ENCODE results near the gene TRIM71. TPM values are rescaled to one million over a fixed set of nuclear protein-coding genes. Genes with fewer than 3 reads are reported as not detected.

The TRIM71 gene
- total RNA-seq, 1 experiment from 2014 or later: 0.18 TPM

- intact Hi-C loops (cut with micrococcal nuclease; ENCODE audit: unreplicated experiment) (no loop called here), in situ Hi-C loops (cut with HindIII; ENCODE audit: low pct_unique_long_range_greater_than_20kb, low sequenced_read_pairs) (no loop called here)
- Histone ChIP-seq H3K27ac (ENCODE audit: low read length) (no peak overlapping the region), H3K27me3 (ENCODE audit: control insufficient read depth, insufficient read depth, low read length) (no peaks in the 10 kb centered on the region), H3K4me1 (ENCODE audit: control insufficient read depth, insufficient read depth, low read length) (no peaks in the 10 kb centered on the region), H3K36me3 (ENCODE audit: control insufficient read depth, insufficient read depth, low read length) (no peaks in the 10 kb centered on the region), H3K9me3 (ENCODE audit: control insufficient read depth, insufficient read depth, low read depth, low read length) (no peaks in the 10 kb centered on the region), H3K4me3 (ENCODE audit: low read depth in 2 of 2, low read length in 2 of 2) (no peak overlapping the region)
- ChIA-PET CTCF (no interaction called here), POLR2A (interaction anchor here (0.7 kb wide), 1 partner anchor 8 kb away, joined by 5 read pairs; no protein-coding TSS in a partner anchor)
- TF ChIP-seq TCF7L2 (IDR thresholded peaks at IDR 0.05; ENCODE audit: low read depth, low read length): no peak
- TF ChIP-seq SIN3A (IDR thresholded peaks at IDR 0.05; ENCODE audit: borderline replicate concordance, insufficient read depth, low read depth, low read length): no peak
- no peak for TF ChIP-seq REST (IDR thresholded peaks at IDR 0.05; ENCODE audit: insufficient read depth in 1 of 2, low read depth in 2 of 2, low read length in 1 of 2)
- no peak for TF ChIP-seq CTCF (IDR thresholded peaks at IDR 0.05)
- no peak for TF ChIP-seq POLR2AphosphoS5 (IDR thresholded peaks at IDR 0.05; ENCODE audit: low read depth, low read length)
- DNase-seq (ENCODE audit: low read depth, low spot score) (no peak), ATAC-seq (no peak)
- BruUV-seq (replicated peaks): no TSS peak
Observed at GRCh38 chr3:32913790-32914446, 96.1 kb downstream of the TRIM71 start.

- no peak overlapping the region for H3K27ac ChIP-seq (ENCODE audit: low read length)
- H3K27me3 ChIP-seq (ENCODE audit: control insufficient read depth, insufficient read depth, low read length): no peaks in the 10 kb centered on the region
- no peak for TF ChIP-seq REST (IDR thresholded peaks at IDR 0.05; ENCODE audit: insufficient read depth in 1 of 2, low read depth in 2 of 2, low read length in 1 of 2)
- no peak for TF ChIP-seq CTCF (IDR thresholded peaks at IDR 0.05)
- no peak for TF ChIP-seq TCF7L2 (IDR thresholded peaks at IDR 0.05; ENCODE audit: low read depth, low read length)
- TF ChIP-seq SIN3A (IDR thresholded peaks at IDR 0.05; ENCODE audit: borderline replicate concordance, insufficient read depth, low read depth, low read length): no peak
- TF ChIP-seq POLR2AphosphoS5 (IDR thresholded peaks at IDR 0.05; ENCODE audit: low read depth, low read length): no peak
- intact Hi-C loops (cut with micrococcal nuclease; ENCODE audit: unreplicated experiment): no loop called here
- ATAC-seq: no peak
- ChIA-PET CTCF (no interaction called here), POLR2A (no interaction called here)
- no TSS peak for BruUV-seq (replicated peaks)
- H3K9me3 ChIP-seq (ENCODE audit: control insufficient read depth, insufficient read depth, low read depth, low read length): no peaks in the 10 kb centered on the region
- H3K36me3 ChIP-seq (ENCODE audit: control insufficient read depth, insufficient read depth, low read length): no peaks in the 10 kb centered on the region
- no peaks in the 10 kb centered on the region for H3K4me1 ChIP-seq (ENCODE audit: control insufficient read depth, insufficient read depth, low read length)
- DNase-seq (ENCODE audit: low read depth, low spot score): no peak
- no peak overlapping the region for H3K4me3 ChIP-seq (ENCODE audit: low read depth in 2 of 2, low read length in 2 of 2)
- in situ Hi-C loops (cut with HindIII; ENCODE audit: low pct_unique_long_range_greater_than_20kb, low sequenced_read_pairs): no loop called here
Observed at GRCh38 chr3:32919920-32920319, 102.1 kb downstream of the TRIM71 start.

All from Panc1 (cell line).